ENCODE measurements around the gene GNRH2.

The GNRH2 gene

DNA sequence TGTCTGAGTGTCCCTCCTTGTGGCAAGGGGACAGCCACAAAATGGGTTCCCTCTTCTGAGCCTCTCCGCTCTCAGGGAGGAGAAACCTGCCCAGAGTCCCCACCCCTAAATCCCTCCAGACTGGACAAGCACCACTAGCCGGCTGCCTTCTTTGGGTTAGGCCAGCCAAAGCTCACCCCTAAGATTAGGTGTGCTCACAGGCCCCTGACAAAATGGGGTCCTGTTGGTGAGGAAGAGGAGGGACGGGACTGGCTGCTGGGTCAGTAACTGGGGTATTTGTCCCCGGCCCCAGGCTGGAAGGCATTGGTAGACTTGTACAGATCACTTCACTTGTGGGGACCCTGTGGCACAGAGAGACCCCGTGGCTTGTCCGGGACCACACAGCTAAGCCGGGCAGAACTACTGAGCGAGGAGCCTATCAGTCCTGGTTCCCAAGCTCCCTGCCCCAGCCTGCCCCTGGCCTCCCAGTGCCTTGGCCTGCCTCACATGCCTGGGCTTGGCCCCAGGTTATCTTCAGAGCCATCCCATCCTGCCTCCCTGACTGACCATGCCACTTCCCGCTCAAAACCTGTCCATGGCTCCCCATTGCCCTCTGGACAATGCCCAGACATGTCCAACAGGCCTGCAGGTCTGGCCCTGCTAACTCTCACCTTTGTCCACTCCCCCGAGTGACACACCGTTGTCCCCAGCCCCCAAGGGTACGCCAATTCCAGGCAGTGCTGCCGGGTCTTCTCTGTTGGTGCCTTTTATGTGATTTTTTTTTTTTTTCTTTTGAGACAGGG lies 51.6 kb downstream of the GNRH2 start:
- TF ChIP-seq, protein P1, sequence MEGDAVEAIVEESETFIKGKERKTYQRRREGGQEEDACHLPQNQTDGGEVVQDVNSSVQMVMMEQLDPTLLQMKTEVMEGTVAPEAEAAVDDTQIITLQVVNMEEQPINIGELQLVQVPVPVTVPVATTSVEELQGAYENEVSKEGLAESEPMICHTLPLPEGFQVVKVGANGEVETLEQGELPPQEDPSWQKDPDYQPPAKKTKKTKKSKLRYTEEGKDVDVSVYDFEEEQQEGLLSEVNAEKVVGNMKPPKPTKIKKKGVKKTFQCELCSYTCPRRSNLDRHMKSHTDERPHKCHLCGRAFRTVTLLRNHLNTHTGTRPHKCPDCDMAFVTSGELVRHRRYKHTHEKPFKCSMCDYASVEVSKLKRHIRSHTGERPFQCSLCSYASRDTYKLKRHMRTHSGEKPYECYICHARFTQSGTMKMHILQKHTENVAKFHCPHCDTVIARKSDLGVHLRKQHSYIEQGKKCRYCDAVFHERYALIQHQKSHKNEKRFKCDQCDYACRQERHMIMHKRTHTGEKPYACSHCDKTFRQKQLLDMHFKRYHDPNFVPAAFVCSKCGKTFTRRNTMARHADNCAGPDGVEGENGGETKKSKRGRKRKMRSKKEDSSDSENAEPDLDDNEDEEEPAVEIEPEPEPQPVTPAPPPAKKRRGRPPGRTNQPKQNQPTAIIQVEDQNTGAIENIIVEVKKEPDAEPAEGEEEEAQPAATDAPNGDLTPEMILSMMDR (IDR thresholded peaks at IDR 0.05): no peak
